Fibroblast of skin of left quadriceps (primary cell): Measurements from ENCODE around the gene MMP21.

Source experiments
- DNase-seq, 2 experiments: peaks; one replicate each; pipeline ENCODE4 v3.0.0-alpha.2; 2013; ENCODE audit warnings: low read depth in 2 of 2

MMP21 gene

DNA sequence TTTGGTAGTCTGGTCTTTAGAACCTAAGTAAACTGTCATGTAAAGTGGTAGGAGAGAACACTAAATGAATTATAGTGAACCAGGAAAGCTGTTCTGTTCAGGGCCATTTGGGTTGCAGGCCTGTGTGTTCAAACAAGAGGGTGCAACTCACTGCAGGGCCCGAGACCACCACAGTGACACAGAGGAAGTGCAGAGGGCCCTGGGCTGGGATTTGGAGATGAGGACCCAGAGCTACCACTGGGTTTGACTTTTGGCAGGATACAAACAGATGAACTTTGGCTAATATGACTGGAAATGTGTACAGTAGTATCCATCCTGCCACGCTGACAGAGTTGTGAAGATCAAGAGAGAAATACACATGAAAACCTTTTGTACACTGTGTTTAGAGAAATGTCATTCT is 9.8 kb downstream of the MMP21 start:
- DNase-seq = no peak

GRCh38 chr10:125762692-125763648 is 12.7 kb downstream of the MMP21 start:
- no peak for DNase-seq

DNA sequence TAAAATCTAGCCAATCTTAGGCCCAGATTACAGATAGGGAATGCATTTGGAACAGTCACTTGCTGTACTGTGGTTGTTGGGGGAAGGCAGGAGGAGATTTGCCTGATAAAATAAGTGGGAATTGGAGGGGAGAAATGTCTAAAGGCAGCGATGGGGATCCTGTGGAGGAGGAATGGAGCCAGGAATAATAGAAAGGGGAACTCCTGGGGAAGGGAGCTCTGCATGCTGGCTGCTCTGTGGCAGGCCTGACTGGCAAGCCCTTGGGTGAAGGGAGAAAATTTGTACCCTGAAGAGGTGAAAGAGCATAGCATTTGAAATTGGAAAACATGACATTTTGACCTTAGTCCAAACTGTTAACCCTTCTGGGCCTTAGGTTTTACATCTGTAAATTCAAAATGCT is 13.7 kb downstream of the MMP21 start:
- DNase-seq = no peak

GRCh38 chr10:125757742-125758141 is 17.9 kb downstream of the MMP21 start:
- no peak for DNase-seq

DNA sequence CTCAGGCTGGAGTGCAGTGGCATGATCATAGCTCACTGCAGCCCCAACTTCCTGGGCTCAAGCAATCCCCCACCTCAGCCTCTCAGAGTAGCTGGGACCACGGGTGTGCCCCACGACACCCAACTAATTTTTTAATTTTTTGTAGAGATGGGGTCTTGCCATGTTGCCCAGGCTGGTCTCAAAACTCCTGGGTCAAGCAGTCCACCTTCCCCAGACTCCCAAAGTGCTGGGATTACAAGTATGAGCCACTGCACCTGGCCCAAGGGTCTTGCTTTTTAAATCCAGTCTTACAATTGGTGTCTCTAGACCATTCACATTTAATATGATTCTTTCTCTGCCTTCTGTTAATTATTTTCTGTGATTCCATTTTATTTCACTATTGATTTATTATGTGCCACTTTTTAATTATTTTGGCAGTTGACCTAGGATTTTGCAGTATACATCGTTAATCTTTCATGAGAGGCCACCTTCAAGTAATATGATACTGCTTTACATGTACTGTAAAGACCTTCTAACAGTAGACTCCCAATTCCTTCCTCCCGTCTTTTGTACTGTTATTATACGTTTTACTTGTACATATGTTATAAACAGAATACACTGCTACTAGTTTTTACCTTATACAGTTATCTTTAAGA is 18.7 kb downstream of the MMP21 start:
- DNase-seq = no peak

- DNase-seq = no peak
These were observed 19.4 kb downstream of the MMP21 start for GRCh38 chr10:125756196-125756595.

DNA sequence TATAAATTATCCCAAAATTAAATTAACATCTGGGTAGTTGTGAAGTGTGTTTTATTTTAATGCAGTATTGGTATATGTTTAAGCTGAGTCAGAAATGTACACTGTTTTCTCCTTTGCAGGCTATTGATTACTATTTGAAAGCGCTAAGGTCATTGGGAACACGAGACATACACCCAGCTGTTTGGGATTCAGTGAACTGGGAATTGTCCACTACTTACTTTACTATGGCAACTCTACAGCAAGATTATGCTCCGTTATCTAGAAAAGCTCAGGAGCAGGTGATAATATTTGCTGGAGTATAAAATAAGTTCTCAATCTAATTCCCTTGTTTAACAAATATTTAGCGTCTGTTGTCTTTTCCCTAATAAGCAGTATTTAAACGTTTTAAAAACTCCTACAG is 28.2 kb downstream of the MMP21 start:
- no peak for DNase-seq

- no peak for DNase-seq
These were observed 30.7 kb downstream of the MMP21 start for GRCh38 chr10:125744909-125745308.

GRCh38 chr10:125742465-125742864 is 33.2 kb downstream of the MMP21 start:
- DNase-seq = no peak

DNA sequence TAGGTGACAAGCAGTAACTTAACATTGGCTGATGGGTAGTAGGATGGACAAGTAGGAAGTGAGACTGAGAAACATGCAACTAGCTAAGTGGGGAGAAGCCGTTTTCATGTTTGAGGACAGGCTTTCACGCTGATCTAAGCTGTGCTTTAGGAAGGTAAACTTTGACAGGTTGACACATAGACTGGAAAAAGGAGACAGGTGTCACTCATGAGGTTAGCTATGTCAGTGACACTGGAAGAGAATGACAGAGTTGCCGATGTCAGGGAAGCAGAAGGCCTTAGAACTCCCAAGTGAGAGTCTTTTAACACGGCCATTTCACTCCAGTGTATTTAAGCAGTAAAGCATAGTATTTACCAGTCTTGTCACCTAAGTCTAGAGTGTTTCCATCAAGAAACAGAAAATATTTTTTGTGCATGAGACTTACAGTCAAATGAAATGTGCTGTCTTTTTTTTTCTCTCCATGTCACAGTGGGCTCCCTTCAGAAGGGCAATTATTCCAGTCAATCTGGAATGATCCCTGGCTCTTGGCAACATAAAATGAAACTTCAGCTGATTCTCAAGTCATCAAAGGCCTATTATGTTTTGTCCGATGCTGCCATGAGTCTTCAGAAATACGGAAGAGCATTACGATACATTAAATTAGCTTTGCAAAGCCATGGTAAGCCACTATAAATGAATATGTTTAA is 35.5 kb downstream of the MMP21 start:
- DNase-seq = no peak

DNA sequence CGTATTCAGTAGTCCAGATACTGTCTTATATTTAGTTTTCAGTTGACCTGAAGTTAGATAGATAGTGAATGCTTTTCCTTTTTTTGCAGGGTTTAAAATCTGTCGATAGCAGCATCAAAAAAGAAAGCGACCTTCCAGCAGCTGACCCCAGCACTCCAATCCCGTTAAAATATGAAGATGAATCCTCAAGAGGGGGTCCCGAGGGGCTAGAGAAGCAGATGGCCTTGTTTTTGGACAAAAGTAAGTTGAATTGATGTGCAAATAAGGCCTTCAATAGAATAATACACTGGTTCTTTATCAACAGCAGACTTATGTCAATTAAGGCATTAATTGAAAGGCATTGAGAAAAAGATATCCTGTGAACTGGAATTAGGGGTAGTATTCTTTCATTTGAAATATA is 37.4 kb downstream of the MMP21 start:
- no peak for DNase-seq

GRCh38 chr10:125734823-125735222 is 40.8 kb downstream of the MMP21 start:
- no peak for DNase-seq

DNA sequence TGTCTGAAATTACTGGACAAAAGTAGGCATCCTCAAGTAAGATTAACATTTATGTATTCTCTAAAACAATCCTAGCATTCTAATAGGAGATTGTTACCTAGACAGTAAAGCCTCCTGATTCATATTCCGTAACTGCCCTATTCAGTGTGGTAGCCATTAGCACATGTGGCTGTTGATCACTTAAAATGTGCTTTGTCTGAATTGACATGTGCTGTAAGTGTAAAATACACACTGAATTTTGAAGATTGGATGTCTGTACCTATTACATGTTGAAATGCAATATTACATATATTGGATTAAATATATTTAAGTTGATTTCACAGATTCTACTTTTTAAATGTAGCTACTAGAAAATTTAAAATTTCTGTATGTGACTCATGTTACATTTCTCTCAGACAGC is 41.5 kb downstream of the MMP21 start:
- DNase-seq = no peak

DNA sequence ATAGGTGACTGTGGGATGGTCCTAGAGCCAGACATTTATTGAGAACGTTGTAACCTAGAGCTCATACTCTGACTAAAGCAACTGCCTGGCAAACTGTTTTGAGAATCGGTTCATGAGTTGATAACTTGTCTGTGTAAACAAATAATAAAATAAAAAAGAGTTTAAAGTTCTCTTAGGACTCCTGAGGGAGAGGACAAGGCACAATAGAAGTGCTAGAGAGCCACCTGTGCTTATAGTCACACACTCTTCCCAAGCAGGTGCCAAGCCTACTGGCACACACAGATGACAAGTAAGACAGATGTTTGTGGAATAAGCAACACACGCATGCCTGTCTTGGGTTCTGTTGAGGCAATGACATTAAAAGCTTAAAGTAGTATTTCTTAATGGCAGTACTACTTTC is 48.2 kb downstream of the MMP21 start:
- DNase-seq = no peak

DNA sequence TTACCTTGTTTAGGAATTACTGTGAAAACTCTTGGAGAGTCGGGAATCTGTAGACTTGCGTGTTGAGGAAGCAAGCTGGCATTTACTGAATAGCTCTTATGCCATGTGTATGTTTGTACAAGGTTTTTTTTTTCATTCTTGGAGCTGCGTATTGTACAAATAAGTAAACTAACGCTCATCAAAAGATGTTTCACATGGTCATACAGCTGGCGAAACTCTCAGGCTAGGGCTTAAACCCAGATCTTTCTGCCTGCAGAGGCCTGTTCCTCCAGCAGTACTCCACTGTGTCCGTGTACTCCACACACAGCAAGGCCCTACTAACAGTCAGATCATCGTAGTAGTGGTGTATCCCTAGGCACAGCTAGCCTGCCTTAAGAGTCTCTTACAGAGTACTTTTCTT is 48.7 kb downstream of the MMP21 start:
- no peak for DNase-seq

- no peak for DNase-seq
These were observed 52.8 kb downstream of the MMP21 start for GRCh38 chr10:125722811-125723210.

DNA sequence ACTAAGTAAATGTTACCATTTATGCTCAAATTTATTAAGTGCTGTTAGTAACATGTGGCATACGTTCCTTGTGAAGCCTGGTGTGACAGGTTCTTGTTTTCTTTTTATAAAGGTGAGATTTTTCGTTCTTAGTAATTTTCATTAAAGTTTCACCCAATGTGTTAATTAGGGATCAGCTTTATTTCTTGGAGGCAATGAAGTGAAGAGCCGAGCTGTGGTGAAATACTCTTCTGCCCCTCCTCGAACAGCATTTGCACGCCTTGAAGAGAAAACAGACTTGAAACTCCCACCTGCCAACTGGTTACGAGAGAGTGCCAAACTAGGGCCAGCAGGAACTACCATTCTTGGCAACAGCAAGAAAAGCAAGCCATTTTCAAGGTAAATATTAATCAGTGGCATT is 54.6 kb downstream of the MMP21 start:
- DNase-seq = no peak

- DNase-seq = no peak
These were observed 55.6 kb downstream of the MMP21 start for GRCh38 chr10:125720002-125720382.

GRCh38 chr10:125719173-125720001 is 56.2 kb downstream of the MMP21 start, which contains the start of gene EDRF1:
Gene EDRF1, plus strand, starts transcription at chr10:125719709. Its CDS starts 99 bp downstream, at chr10:125719808.
- DNase-seq = peak; percentile 97 to 98
